GM21825 (cell line): ENCODE measurements around the gene TMC6.

Experiments used
- ATAC-seq: cut with Tn5 transposase; IDR thresholded peaks from one replicate; pipeline ENCODE4 v1.9.1; 2021; ENCODE audit warnings: mild to moderate bottlenecking, moderate library complexity; ENCODE audit not compliant: unreplicated experiment

The TMC6 gene

DNA sequence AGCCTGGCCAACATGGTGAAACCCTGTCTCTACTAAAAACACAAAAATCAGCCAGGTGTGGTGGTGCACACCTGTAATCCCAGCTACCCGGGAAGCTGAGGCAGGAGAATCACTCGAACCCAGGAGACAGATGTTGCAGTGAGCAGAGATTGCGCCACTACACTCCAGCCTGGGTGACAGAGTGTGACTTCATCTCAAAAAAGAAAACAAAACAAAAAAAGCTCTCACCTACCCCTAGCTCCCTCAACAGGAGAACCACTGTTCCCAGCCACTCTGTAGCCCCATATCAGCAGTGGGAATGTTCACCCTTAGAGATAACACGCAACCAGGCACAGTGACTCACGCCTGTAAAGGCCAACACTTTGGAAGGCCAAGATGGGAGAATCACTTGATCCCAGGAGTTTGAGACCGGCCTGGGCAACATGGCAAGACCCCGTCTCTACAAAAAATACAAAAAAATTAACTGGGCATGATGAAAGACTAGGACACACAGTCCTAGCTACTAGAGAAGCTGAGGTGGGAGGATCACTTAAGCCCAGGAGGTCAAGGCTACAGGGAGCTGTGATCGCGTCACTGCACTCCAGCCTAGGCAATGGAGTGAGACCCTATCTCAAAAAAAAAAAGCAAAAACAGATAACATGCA is 7.4 kb upstream of the TMC6 start:
- ATAC-seq = no peak

DNA sequence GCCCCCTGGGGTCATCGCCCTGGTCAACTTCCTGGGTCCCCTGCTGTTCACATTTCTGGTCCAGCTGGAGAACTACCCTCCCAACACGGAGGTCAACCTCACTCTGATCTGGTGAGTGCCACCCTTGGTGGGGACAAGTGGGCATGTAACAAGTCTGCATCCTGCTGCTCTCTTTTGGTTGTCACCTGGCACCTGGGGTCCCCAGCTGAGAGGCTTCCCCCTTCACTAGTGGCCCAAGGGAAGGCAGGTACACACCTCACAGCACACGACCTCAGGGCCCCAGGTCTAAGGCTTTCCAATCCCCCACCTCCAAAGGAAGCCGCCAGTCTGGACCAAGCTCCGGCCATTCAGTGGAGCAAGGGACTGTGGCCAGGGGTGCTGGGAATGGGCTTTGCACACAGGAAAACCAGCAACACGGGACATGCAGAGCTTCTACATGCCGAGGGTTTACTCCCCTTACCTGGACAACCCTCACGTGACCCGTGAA is 6.4 kb upstream of the TMC6 start:
- ATAC-seq = no peak

DNA sequence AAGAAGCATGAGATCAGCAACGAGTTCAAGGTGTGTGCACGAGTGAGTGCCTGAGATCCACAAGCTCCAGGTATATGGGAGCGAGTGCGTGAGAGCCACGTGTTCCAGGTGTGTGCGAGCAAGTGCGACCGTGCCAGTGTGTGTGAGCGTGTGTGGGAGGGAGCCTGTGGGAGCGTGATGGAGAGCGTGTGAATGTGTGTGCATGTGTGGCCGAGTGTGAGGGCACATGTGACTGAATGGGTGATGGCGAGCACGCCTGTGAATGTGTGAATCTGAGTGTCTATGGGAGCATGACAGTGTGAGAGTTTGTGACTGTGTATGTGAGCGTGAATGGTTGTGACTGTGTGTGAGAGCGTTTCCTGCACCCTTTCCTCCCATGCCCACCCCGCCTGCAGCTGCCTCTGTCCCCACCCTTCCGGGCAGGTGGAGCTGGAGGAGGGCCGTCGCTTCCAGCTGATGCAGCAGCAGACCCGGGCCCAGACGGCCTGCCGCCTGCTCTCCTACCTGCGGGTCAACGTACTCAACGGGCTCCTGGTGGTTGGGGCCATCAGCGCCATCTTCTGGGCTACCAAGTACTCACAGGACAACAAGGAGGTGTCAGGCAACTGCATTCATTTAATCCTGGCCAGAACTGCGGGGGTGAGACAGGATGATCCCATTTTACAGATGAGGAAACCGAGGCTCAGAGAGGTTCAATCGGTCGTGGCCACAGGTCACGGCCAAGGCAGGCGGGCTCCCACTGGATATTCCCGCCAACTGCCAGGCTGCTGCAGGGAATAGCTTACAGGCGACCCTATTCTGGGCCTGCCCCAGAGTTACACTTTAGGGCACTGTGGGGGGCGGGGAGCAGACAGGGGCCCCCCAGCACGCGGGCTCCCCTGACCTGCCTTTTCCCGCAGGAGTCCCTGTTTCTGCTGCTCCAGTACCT is 5.7 kb upstream of the TMC6 start:
- ATAC-seq = no peak

DNA sequence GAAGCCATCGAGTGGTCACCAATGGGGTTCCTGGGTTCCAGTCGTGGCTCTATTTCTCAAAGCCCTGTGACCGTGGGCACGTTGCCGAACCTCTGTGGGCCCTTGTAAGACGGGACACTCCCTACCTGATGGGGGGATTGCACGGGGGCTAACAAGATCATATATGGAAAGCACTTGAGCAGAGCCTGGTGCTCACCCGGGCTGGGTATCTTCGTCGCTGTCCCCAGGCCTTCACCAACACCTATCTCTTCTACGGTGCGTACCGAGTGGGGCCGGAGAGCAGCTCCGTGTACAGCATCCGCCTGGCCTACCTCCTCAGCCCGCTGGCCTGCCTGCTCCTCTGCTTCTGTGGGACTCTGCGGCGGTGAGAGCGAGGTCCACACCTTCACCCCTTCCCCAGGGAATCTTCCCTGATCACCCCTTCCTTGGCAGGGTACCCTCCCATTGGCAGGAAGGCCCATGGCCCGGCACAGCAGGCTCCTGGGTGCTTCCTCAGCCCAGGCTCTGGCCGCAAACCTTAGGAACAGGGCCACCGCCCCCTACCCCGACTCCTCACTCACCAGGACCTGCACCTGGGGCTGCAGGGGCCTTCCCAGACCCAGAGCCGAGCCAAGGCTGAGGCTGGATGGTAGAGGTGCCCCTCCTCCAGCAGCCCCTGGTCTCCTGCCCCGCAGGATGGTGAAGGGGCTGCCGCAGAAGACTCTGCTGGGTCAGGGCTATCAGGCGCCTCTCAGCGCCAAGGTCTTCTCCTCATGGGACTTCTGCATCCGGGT is 4.8 kb upstream of the TMC6 start:
- ATAC-seq = no peak

DNA sequence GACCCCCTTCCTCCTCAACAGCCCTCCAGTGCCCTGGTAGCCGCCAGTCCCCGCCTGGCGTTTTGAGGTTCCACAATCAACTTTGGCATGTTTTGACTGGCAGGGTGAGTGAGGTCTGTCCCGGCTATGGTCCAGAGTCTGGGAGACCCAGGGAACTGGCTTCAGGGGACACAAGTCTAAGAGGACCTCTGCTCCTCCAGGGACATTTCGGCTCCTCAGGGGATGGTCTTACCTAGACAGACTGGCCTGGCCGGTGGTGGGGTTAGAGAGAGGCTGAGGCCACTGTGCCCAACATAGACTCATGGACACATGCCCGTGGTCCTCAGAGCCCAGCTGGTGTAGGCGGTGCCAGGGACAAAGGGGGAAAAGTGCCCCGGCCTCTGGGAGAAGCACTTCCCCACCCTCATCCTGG is 4.2 kb upstream of the TMC6 start:
- ATAC-seq = no peak

DNA sequence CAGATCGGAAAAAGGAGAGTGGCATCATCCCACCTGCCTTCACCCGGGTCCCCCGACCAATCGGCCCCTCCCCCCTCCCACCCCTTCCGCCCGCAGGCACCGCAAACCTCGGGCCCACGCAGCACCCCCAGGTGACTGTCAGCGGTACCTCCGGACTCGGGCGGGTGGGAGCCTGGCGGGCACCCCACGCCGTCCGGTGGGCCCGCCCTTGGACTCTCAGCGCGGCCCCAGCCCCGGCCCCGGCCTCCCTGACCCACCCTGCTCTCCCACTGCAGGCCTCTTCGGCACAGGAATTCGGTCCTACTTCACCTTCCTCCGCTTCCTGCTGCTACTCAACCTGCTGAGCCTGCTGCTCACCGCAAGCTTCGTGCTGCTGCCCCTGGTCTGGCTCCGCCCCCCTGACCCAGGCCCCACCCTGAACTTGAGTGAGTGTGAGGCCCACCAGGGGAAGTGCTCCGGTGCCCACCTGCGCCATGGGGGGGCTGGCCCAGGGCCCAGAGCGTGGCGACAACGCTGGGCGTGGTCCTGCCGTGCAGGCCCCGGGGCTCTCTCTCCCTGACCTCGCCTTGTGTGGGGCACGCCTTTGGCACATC is 3.6 kb upstream of the TMC6 start:
- ATAC-seq = no peak

DNA sequence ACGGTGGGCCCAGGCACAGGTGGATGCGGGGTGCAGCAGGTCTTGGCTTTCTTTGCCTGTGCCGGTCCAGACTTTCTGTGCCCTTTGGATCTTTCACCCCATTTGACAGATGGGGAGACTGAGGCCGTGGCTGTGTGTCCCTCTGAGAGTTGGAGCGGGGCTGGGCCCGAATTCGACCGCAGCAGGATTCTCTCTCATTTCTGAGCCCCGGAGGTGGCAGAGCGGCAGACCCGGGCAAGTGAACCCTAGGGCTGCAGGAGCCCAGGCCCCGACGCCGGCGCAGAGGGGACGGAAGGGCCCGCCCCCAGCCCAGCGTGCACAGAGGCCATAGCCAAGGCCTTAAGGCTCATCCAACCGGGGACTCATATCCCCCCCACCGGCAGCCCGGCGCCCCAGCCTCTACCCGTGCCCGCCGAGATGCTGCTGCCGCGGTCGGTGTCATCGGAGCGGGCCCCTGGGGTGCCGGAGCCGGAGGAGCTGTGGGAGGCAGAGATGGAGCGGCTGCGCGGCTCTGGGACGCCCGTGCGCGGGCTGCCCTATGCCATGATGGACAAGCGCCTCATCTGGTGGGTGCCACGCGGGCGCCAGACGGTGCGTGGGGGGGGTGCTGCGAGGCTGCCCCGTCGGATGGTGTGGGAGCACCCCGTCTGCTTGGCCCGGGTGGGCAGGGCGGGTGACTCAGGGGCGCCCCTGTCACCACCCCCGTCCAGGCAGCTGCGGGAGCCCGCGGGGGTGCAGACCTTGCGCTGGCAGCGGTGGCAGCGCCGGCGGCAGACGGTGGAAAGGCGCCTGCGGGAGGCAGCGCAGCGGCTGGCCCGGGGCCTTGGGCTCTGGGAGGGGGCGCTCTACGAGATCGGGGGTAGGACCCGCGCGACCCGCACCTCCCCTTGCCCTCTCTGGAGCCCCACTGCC is 2.9 kb upstream of the TMC6 start:
- no peak for ATAC-seq

DNA sequence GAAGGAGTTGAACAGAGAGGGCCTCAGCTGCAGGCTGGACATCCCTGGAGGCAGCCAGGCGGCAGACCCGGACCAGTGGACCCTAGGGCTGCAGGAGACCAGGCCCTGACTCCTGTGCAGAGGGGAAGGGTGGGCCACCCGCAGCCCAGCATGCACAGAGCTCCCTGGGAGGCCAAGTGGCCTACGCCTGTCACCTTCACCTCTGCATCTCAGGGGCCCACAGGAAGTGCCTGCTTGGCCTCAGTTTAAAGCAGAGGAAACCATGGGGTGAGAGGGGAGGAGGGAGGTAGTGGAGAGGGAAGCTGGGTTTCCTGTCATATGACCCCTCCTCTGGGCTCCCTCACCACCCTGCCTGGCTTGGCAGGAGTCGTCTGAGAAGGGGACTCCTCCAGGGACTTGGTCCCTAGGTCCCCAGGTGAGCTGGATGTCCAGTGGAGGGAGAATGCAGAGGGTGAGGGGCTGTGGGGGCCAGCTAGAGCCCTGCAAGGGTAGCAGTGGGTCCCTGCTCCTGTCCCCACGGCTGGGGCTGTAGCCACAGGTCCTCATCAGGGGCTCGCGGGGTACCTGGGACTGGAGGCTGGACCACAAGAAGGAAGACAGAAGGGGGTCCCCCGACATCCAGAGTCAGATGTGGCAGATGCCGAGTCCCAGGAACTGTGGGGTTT is 2.0 kb upstream of the TMC6 start, which contains the start of gene TMC8:
Gene TMC8 (plus strand): TSS at position 335 of the 665 bp plus-strand sequence. CDS start 818 bp downstream, outside the sequence.
- no peak for ATAC-seq

DNA sequence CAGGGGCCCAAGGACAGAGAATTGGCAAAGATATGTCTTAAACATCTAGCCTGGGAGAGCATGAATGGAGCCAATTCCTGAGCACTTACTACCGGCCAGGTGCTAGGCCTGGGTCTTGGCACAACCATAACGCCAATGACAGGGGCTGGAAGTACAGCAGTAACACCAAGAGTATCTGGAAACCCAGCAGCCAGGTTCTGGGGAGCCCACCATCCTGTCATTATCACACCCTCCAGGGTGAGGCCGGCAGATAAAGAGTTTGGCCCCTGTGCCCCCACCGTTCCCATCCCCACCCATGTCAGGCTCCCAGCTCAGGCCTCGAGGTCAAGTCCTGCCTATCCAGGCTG is 1.5 kb upstream of the TMC6 start:
- no peak for ATAC-seq

DNA sequence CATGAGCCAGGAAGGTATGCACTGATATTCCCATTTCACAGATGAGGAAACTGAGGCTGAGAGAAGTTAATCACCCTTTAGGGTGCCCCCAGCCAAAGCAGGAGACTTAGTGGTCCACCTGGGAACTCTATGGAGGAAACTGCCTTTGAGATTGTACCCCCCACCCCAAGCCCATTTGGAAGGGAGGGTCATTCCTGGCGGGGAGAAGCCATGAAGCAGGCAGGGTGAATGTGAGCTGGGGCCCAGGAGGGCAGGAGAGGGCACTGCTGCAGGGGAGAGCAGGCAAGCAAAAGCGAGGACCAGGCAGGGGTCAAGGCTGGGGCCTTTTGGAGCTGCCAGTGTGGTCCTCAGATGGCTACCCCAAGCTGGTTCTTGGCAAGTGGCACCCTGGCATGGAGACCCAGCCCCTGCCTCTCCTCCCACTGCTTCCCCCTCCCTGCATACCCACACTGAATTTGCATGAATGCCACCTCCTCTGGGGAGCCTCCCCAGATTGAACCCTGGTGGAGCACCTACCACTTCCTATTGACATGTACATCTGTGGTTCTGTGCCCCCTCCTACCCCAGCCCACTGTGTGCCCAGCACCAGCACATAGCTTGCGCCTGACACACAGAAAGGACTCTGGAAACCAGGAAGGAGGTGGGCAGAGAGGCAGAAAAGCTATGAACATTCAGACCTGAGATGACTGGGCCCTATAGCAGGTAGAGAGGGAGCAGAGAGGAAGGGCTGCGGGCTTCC is 965 bp upstream of the TMC6 start:
- no peak for ATAC-seq

DNA sequence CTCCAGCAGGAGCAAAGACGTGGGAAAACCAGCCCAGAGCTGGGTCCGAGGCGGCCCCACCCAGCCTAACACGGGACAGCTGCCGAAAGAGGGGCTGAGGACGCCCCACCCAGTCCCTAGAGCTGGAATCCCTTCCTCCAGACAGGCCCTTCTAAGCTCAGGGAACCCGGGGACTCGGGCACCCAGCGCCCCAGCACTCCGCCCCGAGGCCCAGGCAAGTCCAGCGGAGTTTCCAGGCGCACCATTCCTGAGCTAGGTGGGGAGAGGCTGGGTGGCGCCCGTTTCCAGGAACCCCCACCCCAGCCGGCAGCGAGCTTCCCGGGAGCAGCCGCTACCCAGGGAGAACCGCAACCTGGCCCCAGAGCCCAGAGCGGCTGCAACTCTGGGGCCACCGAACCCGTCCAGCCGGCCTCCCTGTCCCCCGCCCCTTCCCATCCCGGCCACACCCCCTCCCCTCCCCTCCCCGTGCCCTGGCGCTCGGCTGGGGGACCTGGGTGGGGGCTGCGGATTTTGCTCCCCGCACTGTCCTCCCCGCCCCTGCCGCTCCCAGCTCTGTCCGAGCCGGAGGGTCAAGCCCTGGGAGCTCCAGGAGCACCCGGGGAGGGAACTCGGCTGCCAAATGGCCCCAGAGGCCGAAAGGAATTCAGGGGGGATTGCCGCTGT is 536 bp downstream of the TMC6 start:
- ATAC-seq = no peak

DNA sequence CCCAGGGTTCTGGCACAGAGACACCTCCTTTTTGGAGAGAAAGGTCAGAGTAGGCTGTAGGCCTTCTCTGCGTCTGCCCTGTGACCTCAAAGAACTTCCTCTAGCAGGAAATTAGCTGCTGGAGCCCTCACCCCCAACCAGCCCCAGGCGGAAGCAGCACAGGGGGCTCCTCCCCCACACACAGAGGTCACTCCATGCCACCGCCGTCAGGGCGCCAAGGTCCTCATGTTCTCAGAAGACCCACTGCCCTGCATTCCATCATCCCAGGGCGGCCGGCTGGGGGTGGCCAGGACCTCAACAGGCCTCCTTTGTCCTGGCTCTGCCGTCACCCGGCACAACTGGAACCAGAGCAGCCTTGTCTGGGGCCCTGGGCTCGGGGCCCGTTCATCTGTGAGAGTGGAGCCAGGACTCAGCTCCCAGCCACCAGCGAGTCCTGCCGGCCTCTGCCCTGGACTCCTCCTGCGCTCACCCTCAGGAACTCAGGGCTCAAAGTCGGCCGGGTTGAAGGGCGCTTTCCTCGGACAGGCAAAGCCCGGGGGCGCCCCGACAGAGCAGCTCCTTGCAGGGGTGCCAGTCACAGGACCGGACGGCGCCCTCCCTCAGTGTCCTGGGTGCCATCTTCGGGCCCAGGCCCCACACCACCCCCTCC is 1.2 kb downstream of the TMC6 start:
- no peak for ATAC-seq

DNA sequence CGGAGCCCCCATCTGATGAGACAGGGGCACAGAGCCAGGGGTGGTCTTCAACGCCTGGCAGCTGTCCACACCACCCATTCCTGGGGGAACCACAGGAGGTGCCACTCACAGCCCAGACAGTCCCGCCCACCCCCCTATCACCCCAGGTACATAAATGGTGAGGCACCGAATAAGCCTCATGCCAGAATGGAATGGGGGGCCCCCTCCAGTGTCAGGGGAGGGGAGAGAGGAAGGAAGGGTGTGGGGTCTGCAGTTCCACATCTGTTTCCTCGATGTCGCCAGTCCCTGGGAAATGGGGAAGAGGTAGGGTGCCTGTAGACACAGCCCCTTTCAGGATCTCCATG is 1.7 kb downstream of the TMC6 start:
- no peak for ATAC-seq

DNA sequence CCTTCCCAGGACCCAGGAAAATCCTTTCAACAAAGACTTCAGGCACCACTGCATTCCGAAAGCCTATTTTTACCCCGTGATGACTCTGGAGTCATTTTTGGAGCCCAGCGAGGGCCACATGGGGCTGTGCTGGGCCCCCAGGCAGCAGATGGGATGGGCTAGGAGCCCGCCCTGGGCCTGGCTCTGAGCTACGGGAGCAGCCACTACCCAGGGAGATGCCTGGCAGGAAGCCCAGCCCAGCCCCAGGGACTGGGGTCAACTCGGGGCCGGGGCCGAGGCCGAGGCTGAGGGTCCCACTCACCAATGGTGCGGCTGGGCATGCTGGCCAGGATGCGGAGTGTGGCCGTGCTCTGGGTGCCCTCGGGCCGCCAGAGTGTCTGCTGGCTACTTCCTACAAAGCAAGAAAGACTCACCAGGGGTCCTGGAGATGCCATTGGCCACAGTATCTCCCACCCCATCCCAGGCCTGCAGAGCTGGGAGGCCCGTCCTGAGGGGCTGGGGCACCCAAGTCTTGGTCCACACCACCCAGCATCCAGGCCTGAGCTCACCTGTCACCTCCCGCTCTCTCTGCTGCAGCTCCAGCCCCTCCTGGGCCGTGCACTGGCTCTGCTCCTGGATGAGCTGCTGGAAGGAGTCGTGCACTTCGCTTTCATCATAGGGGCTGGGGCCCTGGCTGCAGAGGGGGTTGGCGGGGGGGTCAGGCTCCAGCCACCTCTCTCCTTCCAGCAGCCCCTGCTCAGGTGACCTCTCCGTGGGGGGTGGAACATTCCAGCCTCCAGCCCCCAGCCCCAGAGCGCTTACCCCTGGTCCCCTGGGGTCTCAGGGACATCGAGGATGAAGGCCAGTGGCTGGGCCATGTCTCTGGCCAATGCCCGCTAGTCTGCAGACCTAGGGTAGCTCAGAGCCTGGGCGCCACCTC is 2.3 kb downstream of the TMC6 start:
- ATAC-seq = no peak

DNA sequence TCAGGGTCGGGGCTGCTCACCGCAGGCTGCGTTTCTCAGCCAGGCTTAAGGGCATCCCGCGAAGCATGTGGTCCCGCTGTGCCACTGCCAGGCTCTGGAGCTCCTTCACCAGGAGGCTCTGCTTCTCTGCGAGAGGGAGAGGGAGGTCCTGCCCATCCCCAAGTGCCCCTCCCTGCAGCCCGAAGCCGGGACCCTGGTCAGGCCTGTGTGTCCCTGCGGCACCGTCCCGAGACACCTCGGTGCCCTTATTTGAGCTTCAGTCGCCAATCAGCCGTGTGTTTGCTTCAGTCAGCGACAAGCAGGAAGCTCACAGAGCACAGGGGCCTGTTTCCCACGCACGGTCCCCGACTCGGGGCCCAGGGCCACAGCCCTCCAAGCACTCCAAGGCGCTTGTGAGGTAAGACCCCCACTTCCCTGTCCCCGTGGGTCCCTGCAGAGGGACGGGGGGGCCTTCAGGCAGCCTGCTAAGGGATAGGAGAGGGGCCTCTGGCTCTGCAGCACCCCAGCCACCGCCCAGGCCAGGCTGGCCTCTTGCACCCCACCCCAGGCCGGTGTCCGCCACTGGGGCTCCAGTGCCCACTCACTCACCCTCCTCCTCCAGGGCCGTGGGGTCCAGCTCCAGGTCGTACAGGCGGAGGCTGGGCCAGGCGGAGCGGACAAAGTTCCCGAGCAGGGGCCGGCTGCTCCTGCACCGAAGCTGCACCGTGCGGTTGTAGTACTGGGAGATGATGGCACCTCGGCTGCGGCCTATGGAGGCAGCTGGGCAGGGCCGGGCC is 3.2 kb downstream of the TMC6 start:
- ATAC-seq = no peak

DNA sequence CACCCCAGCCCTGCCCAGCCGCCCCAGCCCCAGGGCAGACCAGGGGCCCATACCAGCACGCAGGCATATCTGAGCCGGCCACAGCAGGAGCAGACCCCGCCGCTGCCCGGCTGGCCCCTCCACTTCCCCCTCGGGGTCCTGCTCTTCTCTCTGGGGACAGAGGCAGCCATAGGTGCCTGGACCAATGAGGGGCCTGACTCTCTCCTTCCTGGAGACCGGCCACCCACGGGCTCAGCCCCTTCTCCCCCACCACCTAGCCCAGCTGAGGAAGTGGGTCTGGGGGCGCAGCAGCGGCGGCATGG is 3.8 kb downstream of the TMC6 start:
- no peak for ATAC-seq
